ENCODE results near the gene PHACTR3. TPM values are rescaled to one million over a fixed set of nuclear protein-coding genes. Genes with fewer than 3 reads are reported as not detected.

Gene PHACTR3
- polyA plus RNA-seq, 1 donor = 12.4 TPM

- no peak for DNase-seq
Measured at GRCh38 chr20:59587570-59587969, 16.8 kb upstream of the PHACTR3 start.

GRCh38 chr20:59588236-59588855, 16.0 kb upstream of the PHACTR3 start:
- no peak for DNase-seq

GRCh38 chr20:59589086-59589684, 15.2 kb upstream of the PHACTR3 start:
- DNase-seq = no peak

- DNase-seq = no peak
Measured at GRCh38 chr20:59591061-59591460, 13.3 kb upstream of the PHACTR3 start.

- no peak for DNase-seq
Measured at GRCh38 chr20:59596690-59597089, 7.7 kb upstream of the PHACTR3 start.

GRCh38 chr20:59597240-59597639, 7.1 kb upstream of the PHACTR3 start:
- DNase-seq = no peak

GRCh38 chr20:59598625-59599310, 5.6 kb upstream of the PHACTR3 start:
- DNase-seq = peak; percentile 42

GRCh38 chr20:59599941-59600340, 4.4 kb upstream of the PHACTR3 start:
- no peak for DNase-seq

GRCh38 chr20:59600472-59600871, 3.9 kb upstream of the PHACTR3 start:
- DNase-seq = no peak

GRCh38 chr20:59602546-59603080, 1.7 kb upstream of the PHACTR3 start:
- no peak for DNase-seq

GRCh38 chr20:59603176-59603575, 1.2 kb upstream of the PHACTR3 start:
- no peak for DNase-seq

GRCh38 chr20:59604741-59605600, 631 bp downstream of the PHACTR3 start:
- peak; percentile 37 for DNase-seq

GRCh38 chr20:59605601-59606364, 1.4 kb downstream of the PHACTR3 start:
- no peak for DNase-seq

- no peak for DNase-seq
Measured at GRCh38 chr20:59606566-59606965, 2.2 kb downstream of the PHACTR3 start.

GRCh38 chr20:59608396-59608795, 4.1 kb downstream of the PHACTR3 start:
- DNase-seq = no peak

- DNase-seq = no peak
Measured at GRCh38 chr20:59608871-59609270, 4.5 kb downstream of the PHACTR3 start.

GRCh38 chr20:59611286-59611685, 6.9 kb downstream of the PHACTR3 start:
- no peak for DNase-seq

GRCh38 chr20:59613861-59614260, 9.5 kb downstream of the PHACTR3 start:
- DNase-seq = no peak

GRCh38 chr20:59614714-59615113, 10.4 kb downstream of the PHACTR3 start:
- no peak for DNase-seq

GRCh38 chr20:59616306-59616705, 12.0 kb downstream of the PHACTR3 start:
- DNase-seq = no peak

GRCh38 chr20:59617221-59617620, 12.9 kb downstream of the PHACTR3 start:
- no peak for DNase-seq

- no peak for DNase-seq
Measured at GRCh38 chr20:59618131-59618530, 13.8 kb downstream of the PHACTR3 start.

Measured in left kidney (tissue), 2 donors.